HuH-7.5 (cell line): Measurements from ENCODE around the gene BCAS3.
A peak's percentile ranks its signal among the peaks of the same experiment; 100 is the strongest.

ENCODE experiments used
- DNase-seq: peaks from one replicate; pipeline ENCODE4 v3.0.0; 2011; ENCODE audit warnings: low spot score

Gene BCAS3

DNA sequence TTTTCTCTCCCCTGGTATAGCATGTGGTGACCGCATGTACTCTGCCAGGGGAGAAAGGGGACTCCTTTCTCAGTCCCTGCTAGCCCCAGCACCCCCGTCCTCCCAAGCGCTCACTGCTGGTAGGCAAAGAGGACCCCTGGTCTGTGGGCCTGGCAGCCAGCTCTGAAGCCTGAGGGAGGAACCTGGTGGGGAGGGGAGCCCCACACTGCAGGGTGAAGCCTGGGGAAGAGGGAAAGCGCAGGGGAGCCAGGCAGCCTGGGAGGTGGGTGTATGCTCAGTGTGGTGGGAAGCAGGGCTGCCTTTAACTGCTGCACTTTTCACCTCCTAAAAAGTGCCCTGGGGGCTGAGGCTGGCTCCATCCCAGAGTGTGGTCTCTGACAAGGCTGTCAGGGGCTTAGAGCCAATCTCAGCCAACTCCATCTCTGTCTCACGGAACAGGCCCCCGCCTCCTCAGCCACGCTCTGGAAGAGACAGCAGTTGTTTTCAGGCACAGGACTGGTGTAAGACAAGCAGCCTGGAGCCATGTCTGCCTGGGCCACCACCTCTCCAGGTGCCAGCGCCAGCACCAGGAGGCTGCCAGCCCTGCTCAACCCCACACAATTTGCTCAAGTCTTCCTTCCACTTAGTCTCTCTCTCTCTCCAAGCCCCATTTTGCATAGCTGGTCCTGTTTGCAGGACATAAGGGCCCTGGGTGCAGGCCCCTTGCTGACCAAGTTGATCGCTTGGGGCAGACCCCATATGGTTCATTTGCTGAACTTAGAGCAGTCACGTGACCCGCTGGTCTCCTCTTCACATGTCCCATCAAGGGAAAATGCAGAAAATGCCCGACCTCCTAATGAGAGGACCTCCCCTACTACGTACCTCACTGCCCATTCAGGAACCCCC lies 707.3 kb downstream of the BCAS3 start:
- no peak for DNase-seq

DNA sequence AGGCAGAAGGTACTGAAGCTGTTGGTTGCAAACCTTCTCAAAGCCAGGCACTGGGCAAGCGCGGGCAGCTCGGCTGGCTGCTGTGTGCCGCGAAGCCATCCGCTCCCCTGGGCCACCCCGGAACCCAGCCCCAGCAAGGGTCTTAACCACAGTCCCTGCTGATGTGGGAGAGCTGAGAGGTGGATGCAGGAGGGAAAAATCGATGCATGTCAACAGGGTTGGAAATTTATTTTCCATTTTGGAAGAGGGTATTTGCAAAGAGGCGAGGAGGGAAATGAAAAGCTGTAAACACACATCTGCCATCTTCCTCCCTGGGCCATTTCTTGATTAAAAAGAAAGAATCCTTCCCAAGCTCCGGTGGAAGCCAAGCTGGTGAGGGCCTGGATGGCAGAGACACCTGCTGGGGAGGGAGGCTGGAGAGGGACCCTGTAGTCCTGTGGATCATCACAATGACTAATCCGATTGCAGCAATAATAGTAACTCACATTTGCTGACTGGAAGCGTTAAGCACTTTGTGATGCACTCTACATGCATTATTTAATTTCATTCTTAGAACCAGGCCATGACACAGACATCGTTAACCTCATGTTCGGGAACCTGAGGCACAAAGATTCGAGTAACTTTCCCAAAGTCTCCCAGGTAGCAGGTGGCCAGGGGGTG lies 708.1 kb downstream of the BCAS3 start:
- no peak for DNase-seq

DNA sequence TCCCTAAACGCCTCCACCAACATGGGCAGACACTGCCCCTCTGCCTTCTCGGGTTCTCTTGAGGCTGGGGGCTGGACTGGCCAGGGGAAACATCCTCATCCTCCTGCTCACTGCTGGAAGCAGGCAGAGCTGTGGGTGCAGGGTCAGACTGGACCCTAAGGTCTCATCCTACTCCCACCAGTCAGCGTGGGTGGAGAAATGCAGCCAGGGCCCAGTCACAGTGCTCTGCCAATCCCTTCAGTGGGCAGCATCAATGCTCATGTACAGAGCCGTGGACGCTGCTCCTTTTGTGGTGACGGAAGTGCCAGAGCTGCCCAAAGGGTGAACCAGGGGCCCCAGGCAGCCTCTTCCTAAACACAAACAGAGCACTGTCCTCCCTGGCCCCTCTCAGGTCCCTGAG lies 708.6 kb downstream of the BCAS3 start:
- no peak for DNase-seq

DNA sequence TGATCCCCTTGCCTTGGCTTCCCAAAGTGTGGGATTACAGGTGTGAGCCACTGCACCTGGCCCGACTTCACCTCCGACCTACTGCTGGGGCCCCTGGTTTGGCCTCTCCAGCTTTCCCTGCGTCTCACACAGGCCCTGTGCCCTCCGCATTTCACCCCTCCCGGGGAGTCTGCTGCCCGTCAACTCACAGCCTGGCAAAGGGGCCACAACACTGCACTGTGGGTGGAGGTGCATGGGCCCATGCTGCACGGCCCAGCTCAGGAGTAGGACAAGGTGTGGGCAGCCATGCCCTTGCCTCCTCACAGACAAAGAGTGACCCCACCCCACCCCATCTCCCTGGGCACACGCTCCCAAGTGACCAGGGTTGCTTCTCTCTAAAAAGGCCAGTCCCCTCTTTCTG lies 709.4 kb downstream of the BCAS3 start:
- DNase-seq, result no peak

DNA sequence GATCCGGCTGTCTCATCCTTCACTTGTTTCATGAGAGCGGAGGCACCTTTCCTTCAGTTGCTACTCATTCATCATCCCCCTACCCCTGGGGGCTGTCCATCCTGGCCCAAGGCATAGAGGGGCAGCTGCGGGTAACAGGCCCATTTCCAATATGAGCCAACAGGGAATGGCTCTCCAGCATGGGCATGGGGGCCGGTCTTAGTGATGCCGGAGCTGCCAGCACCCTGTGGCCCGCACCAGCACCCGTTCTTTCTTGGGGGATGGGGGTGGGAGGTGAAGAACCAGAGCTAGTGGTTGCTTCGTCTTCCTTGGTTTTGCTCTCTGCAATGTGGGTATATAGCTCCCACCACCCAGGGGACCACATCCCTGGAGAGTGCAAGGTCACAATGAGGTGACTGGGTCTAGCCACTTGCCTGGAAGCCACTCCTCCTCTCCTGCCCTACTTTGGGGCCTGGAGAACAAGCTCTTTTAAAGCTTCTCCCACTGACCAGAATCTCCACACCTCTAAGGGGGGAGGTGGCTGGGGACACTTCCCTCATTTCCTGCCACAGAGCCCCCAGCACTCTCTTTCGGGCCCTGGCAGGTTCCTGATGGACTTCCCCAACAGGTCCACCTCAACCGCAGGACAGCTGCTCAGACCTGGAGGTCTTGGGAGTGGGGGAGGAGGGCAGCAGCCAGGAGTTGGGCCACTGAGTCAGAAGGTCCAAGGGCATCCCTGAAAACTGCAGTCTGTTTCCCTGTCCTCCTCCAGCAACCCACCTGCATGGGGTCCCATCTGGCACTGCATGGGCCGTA lies 710.1 kb downstream of the BCAS3 start:
- no peak for DNase-seq

DNA sequence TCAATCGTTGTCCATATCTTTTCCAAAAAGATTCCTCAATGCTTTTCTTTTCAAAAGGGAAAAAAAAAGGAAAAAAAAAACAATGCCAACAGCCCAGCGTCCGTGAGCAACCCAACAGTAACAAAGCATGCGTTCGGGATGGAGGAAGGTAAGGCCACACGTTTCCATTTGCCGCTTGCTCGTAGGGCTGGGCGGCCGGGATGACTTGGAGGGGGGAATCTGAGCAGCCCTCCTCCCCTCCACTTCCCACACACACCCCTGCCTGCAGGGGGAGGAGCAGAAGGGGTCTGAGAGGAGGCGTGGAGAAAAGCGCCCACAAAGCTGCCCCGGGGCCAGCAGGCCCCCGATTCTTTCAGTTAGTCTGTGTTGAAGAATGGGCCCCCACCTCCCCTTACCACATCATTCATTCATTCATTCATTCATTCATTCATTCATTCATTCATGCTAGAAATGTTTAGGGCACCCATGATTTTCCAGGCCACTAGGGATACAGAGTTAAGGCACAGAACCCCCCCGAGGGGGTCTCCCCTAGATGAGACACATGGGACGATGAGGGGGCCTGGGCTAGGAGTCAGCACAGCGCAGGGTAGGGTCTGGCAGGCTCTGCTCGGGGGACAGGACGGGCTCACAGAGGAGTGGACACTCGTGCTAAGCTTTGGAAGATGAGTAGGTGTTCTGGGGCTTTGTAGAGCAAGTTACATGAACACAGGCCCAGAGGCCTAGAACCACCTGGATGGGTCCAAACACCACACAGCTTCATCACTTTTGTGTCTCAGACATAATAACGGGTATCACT lies 711.1 kb downstream of the BCAS3 start:
- no peak for DNase-seq

DNA sequence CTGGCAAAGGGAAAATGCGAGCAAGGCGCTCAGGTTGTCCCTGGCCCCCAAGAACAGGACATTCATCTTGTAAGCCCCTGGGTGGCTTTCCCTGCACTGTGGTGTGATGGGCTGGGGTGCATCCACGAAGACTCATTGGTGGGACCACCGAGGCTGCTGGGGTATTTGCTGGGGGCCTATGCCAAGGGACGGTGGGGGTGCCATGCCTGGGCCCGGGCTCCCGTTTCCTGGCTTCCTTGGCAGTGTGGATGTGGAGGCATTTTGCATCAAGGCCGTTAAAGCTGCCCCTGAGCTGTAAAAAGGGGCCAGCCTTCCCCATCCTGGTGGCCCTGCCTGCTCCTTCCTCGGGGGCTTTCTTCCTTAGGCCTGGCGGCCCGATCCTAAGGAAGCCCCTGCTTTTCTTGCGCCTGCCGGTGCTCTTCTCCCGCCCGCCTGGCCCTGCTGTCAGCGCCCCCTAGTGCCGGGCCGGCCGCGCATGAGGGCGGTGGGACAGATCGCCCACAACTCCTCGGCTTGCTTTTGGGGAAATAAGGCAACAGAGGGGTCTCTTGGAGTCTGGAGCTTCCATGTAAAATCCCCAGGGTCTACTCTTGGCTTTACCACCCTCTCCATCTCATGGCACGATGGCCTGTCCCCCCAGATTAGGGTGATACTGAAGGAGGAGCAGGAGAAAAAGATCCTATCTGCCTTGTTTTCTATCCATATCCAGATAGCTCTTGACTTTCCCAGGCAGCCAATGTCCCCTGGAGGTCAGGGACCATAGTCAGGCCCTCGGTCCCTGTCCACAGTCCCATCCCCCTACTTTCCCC lies 712.2 kb downstream of the BCAS3 start:
- DNase-seq, result peak; percentile 95

DNA sequence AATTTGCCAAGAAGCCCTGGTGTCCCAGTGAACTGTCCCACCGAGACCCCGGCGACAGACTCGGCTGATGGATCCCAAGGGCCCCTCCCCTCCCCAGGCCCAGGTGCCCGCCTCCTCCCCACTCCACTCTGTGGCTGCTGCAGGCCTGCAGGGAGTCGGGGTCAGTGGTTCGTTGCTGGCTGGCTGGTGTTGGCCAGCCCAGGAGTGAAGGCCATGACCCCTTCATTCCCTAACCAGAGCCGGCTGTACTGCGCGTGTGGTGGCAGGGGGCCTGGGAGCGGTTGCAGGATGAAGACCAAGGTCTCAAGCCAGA lies 712.8 kb downstream of the BCAS3 start:
- no peak for DNase-seq

DNA sequence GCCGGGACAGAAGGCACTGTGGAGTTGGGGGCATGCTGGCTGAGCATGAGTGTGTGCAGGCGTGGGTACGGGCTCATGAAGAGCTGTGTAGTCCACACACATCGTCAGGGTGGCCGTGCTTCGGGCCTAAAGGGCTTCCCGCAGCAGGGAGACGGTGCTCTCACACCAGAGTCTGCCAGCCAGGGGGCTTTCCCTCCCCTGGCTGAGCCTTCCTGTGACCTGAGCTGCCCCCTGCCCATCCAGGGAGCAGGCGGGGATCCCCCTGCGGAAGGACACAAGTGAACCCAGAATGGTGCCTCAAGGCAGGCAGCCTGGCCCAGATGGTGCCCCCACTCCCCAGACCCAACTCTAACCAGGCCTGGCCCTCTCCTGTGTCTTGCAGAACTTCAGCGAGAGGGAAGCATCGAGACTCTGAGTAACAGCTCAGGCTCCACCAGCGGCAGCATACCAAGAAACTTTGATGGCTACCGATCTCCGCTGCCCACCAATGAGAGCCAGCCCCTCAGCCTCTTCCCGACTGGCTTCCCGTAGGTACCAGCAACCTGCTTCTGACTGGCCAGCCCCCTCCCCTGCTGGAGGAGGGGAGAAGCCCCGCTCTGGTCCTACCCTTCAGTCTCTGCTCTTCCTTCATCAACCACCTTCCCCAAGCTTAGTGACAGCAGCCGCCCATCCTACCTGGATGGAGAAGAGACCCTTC lies 714.1 kb downstream of the BCAS3 start:
- DNase-seq, result no peak

DNA sequence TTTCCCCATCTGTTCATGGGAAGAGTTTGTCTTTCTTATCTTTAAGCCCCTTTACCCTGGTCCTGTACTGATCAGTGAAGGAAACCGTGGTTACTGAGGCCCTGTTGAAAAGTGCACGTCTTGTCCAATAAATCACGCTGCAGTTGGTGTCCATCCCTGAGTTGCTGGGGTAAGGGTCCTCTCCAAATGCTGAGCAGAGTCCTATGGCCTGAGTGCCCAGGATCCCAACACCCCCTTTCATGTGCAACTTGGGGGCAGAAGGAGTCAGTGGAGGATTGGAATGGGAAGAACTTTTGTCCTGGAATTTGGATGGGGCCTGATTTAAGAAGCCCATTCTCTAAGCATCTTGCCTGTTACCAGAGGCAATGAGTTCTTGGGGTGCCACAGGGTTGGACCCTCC lies 715.0 kb downstream of the BCAS3 start:
- DNase-seq, result no peak

DNA sequence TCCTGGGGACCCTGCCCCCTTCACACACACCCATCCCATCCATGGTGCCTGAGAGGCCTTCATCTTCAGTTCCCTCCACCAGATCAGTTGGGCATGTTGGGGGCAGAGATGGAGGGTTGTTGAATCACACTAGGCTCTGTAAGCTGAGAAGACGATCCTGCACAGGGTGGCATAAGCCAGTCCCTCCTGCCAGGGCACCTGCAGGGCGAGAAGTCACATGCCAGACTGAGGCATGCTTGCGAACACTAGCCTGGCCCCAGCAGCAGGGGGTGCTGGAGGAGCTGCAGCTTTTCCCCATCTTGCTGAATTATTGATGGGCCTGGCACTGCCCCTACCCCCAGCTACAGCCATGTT lies 715.9 kb downstream of the BCAS3 start:
- peak; percentile 99 for DNase-seq

DNA sequence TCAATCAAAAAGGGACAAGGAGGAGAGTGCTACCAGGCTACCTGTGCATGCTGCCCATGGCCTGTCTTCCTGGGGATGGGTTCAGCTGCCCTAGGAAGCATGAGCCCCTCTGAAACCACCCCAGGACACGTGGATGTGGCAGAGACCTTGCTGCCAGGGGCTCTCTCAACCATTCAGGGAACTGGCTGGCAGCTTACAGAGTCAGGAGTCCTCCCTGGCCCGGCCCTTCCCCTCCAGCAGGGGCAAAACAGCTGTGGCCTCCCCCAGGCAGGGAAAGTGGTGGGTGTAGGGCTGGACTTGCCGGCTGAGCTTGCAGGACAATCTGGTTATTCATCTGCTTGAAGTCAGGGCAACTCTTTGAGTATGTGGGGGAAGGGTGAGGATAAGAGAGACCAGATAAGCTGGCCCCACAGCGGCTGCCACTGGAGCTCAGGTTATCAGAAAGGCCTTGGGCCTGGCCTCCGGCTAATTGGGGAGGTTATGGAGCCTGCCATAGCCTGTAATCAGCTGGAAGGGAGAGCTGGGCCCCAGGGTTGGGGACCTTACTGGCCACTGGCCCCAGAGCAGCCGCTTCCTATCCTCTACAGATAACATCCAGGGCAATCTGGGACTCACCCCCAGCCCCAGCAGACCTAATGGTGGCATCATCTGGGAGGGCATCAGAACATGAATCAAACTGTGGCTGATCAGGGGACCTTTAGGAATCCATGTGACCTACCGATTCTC lies 716.4 kb downstream of the BCAS3 start:
- DNase-seq, result peak; percentile 90

DNA sequence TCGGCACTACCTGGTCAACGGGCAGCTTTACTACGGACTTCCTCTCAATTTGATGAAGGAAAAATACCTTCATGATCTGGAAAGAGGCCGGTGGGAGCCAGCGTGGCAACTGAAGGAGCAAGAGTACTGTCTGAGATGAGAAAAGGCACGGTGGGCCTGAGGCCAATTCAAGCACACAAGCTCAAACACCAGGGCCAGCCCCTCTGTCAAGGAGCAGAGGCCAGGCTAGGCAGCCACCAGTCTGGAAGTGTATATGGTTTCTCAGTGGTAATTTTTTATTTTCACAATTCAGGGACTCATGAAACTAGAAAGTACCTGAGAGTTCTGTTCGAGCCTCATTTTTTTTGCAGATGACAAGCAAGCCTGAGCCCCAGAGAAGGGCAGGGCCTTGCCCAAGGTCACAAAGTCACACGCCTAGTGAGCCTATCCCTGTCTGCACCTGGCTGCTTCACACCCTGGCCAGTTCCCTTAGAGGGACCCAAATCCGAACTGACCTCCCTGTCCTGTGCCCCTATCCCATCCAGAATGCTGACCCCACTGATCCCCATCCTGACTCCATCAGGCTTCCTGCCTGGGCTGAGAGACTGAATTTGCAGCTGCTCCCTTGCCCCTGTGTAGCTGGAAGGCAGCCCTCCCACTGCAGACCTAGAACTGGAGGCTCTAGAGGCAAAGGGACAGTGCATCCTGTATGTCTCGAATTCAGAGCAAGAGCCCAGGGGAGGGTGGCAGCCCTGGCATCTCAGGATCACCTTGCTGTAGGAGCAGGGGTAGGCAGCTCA lies 717.2 kb downstream of the BCAS3 start:
- DNase-seq, result no peak

DNA sequence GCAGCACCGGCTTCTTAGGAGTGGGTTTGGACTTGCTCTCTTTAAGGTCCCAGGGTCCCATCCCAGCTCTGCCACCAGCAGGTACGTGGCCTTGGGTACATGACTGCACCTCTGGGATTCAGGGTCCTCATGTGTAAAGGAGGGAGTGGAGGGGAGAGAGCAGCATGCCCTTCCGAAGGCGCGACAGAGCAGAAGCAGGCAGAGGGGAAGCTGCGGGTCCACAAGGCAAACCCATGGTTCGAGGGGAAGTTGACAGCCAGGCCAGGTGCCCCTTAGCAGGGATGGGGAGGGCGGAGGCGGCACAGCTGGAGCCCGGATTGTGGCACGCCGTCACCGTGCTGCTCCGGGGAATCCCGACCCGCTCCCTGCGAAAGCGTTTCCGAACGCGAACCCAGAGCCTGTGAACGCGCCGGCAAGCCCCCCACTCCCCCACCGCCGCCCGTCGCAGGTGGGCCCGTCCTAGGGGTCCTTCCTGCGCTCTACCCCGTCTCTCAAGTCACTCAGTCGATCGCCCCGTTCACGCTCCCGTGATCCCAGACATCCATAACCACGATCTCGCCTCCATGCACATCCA lies 717.8 kb downstream of the BCAS3 start:
- no peak for DNase-seq

DNA sequence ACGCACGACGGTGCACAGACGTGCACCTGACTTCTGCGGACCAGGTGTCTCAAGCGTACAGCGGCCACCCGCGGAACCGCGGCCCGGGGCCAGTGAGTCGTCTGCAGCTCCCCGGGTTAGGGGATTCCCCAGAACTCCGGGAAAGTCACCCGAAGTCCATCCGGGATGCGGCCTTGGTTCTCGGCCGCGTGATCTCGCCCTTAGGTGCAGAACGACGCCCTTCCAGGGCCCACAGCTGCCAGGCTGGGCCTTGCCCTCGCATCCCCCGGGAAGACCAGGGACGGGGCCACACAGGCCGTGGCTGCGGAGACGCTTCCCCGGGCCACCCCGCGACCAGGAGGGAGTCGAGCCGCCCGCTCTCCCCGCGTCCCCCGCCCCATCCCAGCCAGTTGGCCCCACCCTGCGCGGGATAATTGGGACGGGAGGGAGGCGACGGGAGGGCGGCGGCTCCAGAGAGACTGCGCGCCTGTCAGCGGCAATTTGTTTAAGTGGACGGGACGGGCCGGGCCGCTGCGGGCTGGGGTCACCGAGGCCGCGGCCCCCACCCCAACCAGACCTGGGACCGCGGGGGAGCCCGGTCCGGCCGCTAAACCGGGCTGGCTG lies 718.4 kb downstream of the BCAS3 start:
- DNase-seq, result no peak

DNA sequence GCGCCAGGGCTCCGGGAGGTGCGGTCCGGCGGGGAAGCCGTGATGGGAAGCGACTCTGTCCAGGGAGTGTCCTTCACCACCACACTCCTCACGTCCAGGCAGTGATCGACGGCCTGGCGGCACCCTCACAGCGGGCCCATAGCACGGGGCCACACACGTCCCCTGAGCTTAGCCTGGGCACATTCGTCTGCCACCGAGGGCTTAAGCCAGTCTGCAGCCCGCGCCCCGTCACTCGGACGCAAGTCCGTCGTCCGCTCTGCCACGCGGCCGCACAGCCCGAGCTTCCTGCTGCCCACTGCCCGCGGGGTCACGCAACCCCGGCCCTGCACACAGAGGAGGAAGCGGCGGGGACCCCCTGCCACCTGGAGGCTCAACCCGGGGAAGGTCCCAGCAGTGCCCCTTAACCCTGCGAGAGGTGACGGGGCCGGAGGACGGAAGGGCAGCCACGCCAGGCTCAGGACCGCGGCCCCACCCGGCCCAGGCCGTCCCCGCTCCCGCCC lies 719.0 kb downstream of the BCAS3 start:
- no peak for DNase-seq

DNA sequence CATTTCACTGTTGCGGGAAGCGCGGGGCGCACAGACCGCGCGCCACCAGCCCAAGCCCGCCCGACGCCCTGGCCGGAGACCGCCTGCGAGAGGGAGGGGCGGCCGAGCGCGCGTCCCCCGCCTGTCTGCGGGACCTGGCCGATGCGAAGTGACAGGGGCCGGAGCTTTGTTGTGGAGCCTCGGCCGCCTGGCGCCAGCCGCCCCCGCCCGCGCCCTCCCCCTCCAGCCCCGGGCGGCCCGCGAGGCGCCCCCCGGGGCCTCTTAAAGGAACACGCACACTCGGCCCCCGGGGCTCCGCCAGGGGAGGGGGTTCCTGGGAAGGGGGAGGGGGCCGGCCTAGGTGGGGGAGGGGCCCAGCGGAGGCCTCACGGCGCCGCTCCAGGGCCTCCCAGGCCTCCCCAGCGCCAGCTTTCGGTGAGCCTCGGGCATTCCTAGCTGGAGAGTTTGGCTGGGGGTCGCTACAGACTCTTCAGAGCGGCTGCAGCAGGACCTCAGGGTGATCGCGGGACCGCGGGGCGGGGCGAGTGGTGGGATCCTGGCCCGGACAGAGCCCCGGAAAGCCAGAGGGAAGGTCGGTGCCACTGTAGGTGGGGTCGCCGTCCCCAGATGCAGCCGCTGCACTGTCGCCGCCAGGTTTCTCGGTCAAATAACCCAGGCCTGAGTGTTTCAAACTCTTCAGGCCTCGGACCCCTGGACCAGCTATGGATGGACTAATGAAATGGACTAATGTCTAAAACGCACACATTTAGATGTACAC lies 719.6 kb downstream of the BCAS3 start:
- peak; percentile 83 for DNase-seq

DNA sequence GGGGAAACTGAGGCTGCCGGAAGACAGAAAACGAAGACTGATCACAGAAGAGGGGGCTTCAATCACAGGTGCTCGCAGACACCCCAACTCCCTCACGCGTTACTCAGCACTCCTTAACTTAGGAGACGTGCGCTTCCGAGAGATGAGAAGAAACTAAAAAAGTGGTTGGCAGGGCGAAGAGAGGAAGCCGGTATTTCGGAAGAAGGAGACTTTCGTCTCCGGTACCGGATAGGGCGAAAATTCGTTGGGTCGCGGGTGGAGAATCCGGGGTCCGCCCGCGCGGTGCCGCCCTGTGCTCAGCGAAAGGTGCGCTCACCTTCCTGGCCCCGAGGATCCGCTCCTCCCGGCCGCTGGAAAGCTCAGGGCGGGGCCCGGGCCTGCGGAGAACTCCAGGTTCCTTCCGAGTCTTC lies 721.1 kb downstream of the BCAS3 start:
- DNase-seq, result no peak
